ENCODE data around the gene TMPRSS11A. TPM values are rescaled to one million over a fixed set of nuclear protein-coding genes. Genes with fewer than 3 reads are reported as not detected.

Gene TMPRSS11A
- total RNA-seq, 1 donor from 2014 or later, result not detected

DNA sequence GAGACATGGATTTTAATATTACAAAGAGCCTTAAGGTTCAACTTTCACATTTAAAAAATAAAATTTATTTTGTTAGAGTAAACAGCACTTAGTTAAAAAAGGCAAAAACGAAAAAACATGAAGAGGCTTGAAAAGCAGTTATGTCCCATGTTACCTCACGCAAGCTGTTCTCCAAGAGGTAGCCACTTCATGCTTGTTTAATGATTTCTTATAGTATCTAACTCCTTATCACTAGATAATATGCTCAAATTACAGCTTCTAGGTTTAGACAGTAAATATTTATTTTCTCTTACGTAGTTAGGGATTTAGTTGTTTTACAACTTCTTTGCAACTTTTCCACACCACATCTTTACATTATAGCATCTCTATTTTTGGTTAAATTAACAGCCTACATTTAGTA, 51.7 kb downstream of the TMPRSS11A start:
- Mint-ChIP-seq H3K4me3 (ENCODE audit: unreplicated experiment) (no peak overlapping the region), H3K36me3 (ENCODE audit: unreplicated experiment) (no peaks in the 10 kb centered on the region), H3K9me3 (ENCODE audit: unreplicated experiment) (peaks cover 1% of the 10 kb centered on the region), H3K4me1 (ENCODE audit: low read depth, unreplicated experiment) (no peaks in the 10 kb centered on the region), H3K27ac (ENCODE audit: unreplicated experiment) (no peak overlapping the region), H3K27me3 (ENCODE audit: unreplicated experiment) (no peaks in the 10 kb centered on the region)
- no peak for DNase-seq
- no peak for TF ChIP-seq CTCF (IDR thresholded peaks at IDR 0.05; ENCODE audit: partially characterized antibody, unreplicated experiment)

- TF ChIP-seq CTCF (IDR thresholded peaks at IDR 0.05; ENCODE audit: partially characterized antibody, unreplicated experiment), result no peak
- Mint-ChIP-seq H3K36me3 (ENCODE audit: unreplicated experiment) (no peaks in the 10 kb centered on the region), H3K4me3 (ENCODE audit: unreplicated experiment) (no peak overlapping the region), H3K27ac (ENCODE audit: unreplicated experiment) (no peak overlapping the region), H3K4me1 (ENCODE audit: low read depth, unreplicated experiment) (no peaks in the 10 kb centered on the region), H3K9me3 (ENCODE audit: unreplicated experiment) (peaks cover 1% of the 10 kb centered on the region), H3K27me3 (ENCODE audit: unreplicated experiment) (no peaks in the 10 kb centered on the region)
- no peak for DNase-seq
Observed at GRCh38 chr4:67911141-67911540, 52.2 kb downstream of the TMPRSS11A start.

DNA sequence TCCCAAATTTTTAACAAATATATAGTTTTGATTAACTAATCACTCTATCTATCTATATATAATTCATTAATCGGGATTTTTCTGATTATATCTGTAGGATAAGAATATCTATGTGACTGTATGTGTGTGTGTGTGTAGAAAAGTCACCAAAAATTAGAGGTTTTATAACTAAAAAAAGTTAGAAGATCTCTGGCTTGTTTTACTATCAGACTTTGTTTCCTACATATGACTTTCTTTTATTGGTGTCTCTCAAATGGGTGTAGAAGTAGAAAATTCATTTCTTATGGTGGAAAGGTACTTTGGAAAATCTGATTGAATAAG, 52.7 kb downstream of the TMPRSS11A start:
- TF ChIP-seq CTCF (IDR thresholded peaks at IDR 0.05; ENCODE audit: partially characterized antibody, unreplicated experiment), result peak; percentile 50
- Mint-ChIP-seq H3K27me3 (ENCODE audit: unreplicated experiment) (no peaks in the 10 kb centered on the region), H3K4me3 (ENCODE audit: unreplicated experiment) (no peak overlapping the region), H3K4me1 (ENCODE audit: low read depth, unreplicated experiment) (no peaks in the 10 kb centered on the region), H3K9me3 (ENCODE audit: unreplicated experiment) (peaks cover 1% of the 10 kb centered on the region), H3K27ac (ENCODE audit: unreplicated experiment) (no peak overlapping the region), H3K36me3 (ENCODE audit: unreplicated experiment) (no peaks in the 10 kb centered on the region)
- no peak for DNase-seq

GRCh38 chr4:67909905-67910584, 53.2 kb downstream of the TMPRSS11A start:
- peak; percentile 94 for TF ChIP-seq CTCF (IDR thresholded peaks at IDR 0.05; ENCODE audit: partially characterized antibody, unreplicated experiment)
- Mint-ChIP-seq H3K27ac (ENCODE audit: unreplicated experiment) (no peak overlapping the region), H3K4me3 (ENCODE audit: unreplicated experiment) (no peak overlapping the region), H3K9me3 (ENCODE audit: unreplicated experiment) (peaks cover 1% of the 10 kb centered on the region), H3K4me1 (ENCODE audit: low read depth, unreplicated experiment) (no peaks in the 10 kb centered on the region), H3K27me3 (ENCODE audit: unreplicated experiment) (no peaks in the 10 kb centered on the region), H3K36me3 (ENCODE audit: unreplicated experiment) (no peaks in the 10 kb centered on the region)
- DNase-seq, result no peak

DNA sequence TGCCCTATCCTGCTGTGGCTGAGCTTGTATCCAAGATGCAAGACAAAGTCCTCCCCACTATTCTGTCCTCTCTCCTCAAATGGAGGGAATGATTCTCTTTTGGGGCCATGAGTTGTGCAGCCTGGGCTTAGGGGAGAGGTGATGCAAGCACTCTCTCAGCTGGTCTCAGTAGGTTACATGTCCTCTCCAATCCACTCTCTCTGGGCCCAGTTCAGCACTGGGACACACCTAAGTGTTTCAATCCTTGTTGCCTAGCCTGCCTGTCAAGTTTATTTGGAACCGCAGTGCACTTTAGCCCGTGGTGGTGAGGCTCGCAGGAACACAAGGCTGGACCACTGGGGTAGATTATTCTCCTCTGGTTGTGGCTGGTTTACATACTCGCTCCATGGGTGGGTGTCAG, 55.6 kb downstream of the TMPRSS11A start:
- Mint-ChIP-seq H3K27me3 (ENCODE audit: unreplicated experiment) (no peaks in the 10 kb centered on the region), H3K27ac (ENCODE audit: unreplicated experiment) (no peak overlapping the region), H3K36me3 (ENCODE audit: unreplicated experiment) (no peaks in the 10 kb centered on the region), H3K4me3 (ENCODE audit: unreplicated experiment) (no peak overlapping the region), H3K4me1 (ENCODE audit: low read depth, unreplicated experiment) (no peaks in the 10 kb centered on the region), H3K9me3 (ENCODE audit: unreplicated experiment) (peaks cover 1% of the 10 kb centered on the region)
- DNase-seq, result no peak
- no peak for TF ChIP-seq CTCF (IDR thresholded peaks at IDR 0.05; ENCODE audit: partially characterized antibody, unreplicated experiment)

Data from glutamatergic neuron (in vitro differentiated cells).